ENCODE results near the gene DVL1.

Gene DVL1

GRCh38 chr1:1312450-1313314, 36.5 kb downstream of the DVL1 start:
- in situ Hi-C loops (cut with MboI; ENCODE audit: low sequenced_read_pairs), result no loop called here

GRCh38 chr1:1311107-1312104, 37.8 kb downstream of the DVL1 start:
- in situ Hi-C loops (cut with MboI; ENCODE audit: low sequenced_read_pairs), result no loop called here

- in situ Hi-C loops (cut with MboI; ENCODE audit: low sequenced_read_pairs), result no loop called here
Observed at GRCh38 chr1:1310476-1311053, 38.7 kb downstream of the DVL1 start.

DNA sequence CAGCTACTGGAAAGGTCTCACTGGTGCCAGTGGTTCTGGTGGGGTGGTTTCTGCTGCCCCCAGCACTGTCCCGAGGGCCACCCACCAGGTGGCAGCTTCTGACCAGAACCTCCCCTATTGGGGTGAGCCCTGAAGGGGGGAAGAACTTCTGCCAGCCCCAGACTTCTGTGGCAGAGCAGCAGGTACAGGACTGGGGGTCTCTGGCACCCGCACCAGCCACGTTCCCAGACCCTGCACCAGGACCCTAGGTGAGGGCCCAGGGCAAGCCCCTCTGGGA, 39.2 kb downstream of the DVL1 start:
- in situ Hi-C loops (cut with MboI; ENCODE audit: low sequenced_read_pairs), result no loop called here

GRCh38 chr1:1309251-1310108, 39.7 kb downstream of the DVL1 start:
- in situ Hi-C loops (cut with MboI; ENCODE audit: low sequenced_read_pairs), result no loop called here

GRCh38 chr1:1308756-1309250, 40.4 kb downstream of the DVL1 start:
- in situ Hi-C loops (cut with MboI; ENCODE audit: low sequenced_read_pairs), result no loop called here

GRCh38 chr1:1307923-1308755, 41.1 kb downstream of the DVL1 start, which contains the start of the genes ACAP3 and PUSL1:
Gene ACAP3 (minus strand): TSS chr1:1307930. CDS start chr1:1307815, 115 bp downstream.
Gene PUSL1 (plus strand): TSS chr1:1308597. CDS start chr1:1308644, 47 bp downstream.
- in situ Hi-C loops (cut with MboI; ENCODE audit: low sequenced_read_pairs), result no loop called here

- in situ Hi-C loops (cut with MboI; ENCODE audit: low sequenced_read_pairs), result no loop called here
Observed at GRCh38 chr1:1307261-1307922, 41.8 kb downstream of the DVL1 start.

DNA sequence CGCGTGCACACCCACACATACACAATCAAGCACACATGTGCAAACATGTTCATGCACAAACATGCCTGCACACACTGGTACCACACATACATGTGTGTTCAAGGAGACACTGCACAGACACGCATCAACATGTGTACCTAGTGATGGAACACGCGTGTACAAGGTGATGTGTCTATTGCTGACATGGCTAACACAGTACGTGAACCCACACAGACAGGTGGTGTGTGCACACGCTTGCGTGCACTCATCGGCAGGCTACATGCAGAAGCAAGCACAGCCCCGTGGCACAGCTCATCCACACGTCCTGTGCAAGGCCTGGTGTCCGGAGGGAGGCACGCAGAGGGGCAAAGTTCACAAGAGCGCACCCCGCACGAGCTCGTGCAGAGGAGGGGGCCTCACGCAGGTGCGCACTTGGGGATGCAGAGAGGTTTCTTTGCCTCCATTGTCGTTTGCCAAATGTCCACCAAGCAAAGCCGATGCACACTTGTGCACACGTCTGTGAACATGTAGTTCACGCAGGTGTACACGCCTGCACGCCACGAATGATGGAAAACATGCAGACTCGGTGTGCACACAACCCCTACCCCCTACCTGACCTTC, 42.5 kb downstream of the DVL1 start:
- in situ Hi-C loops (cut with MboI; ENCODE audit: low sequenced_read_pairs), result no loop called here

DNA sequence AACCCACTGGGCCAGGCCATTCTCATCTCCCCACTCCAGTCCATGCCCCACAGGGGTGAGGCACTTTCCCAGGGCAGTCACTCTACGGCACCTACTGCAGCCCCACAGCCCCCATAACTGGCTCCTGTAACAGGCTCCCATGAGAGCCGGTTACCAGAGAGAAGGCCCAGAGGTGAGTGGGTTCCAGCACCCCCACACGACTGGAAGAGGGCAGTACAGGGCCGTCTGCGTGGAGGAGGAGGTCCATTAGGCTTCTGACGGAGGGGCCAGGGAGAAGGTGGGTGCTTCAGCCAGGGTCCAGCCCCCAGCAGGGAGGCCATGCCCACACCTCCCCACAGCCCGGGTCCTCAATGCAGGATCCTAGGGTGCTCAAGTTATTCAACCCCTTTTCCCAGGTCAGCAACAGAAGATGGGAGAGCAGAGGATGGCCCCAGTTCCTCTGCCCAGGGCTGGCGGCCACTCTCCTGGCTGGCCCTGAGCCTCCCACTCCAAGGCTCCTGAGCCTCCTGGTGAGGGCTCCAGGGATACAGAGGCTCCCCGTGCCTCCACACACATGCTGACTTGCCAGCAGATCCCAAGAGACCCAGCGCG, 43.1 kb downstream of the DVL1 start:
- in situ Hi-C loops (cut with MboI; ENCODE audit: low sequenced_read_pairs), result no loop called here

GRCh38 chr1:1305300-1306069, 43.7 kb downstream of the DVL1 start:
- in situ Hi-C loops (cut with MboI; ENCODE audit: low sequenced_read_pairs), result no loop called here

DNA sequence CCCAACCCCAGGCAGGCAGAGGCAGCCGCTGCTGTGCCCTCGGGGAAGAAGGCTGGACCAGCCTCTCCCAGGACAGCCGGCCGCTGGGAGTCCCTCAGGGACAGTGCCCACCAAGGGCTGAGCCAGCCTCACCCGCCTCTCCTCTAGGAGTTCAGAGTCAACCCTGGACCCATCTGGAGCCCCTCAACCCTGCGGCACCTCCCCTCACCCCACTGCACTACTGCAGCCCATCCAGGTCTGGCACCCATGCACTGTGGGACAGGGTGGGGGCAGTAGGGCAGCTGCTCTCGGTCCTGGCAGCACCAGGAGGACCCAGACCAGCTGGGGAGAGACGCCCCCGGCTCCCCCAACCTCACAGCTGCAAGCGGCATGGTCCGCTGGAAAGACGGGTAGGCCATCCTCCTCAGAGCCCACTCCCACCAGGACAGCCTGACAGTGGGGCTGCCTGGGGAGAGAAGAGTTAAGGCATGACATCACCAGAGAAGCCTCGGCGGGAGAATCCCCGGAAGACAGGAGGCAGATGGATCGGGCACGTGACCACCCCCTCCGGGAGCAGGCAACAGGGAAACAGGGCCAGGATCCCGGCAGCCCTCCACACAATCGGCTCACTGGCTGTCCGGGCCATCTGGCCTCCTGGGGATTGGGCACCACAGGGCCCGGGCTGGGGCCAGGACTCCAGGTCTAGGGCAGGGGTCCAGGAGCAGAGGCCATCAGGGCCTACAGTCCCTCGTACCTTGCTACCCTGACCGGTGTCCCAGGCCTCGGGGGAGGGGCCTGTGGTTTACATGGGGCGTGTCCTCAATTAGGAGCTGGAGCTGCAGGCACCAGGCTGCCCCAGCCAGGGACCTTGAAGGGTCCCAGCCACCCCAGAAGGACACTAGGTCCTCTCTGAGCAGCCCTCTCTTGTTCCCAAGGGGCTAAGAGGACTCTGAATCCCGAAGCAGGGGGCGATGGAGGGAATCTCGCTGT, 44.6 kb downstream of the DVL1 start:
- in situ Hi-C loops (cut with MboI; ENCODE audit: low sequenced_read_pairs), result no loop called here

- in situ Hi-C loops (cut with MboI; ENCODE audit: low sequenced_read_pairs), result no loop called here
Observed at GRCh38 chr1:1303736-1304135, 45.5 kb downstream of the DVL1 start.

GRCh38 chr1:1302951-1303509, 46.2 kb downstream of the DVL1 start:
- in situ Hi-C loops (cut with MboI; ENCODE audit: low sequenced_read_pairs), result no loop called here

DNA sequence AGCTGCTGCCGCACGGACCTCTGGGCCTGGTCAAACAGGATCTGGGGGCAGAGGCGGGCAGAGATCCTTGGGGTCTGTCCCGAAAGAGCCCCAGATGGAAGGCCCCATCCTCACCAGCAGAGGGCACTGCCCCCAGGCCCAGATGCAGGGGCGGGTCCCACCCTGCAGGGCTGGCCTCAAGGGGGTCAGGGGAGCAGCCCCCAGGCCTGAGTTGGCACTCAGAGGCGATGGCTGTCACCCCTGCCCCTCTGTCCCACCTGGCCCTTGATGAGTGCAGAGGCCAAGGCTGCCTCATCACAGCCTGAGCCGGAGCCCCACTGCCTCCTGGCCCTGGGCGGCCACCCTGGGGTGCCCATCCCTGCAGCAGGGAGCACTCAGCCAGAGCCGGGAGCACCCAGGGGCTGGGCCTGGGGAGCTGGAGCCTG, 47.2 kb downstream of the DVL1 start:
- in situ Hi-C loops (cut with MboI; ENCODE audit: low sequenced_read_pairs), result no loop called here

- in situ Hi-C loops (cut with MboI; ENCODE audit: low sequenced_read_pairs), result no loop called here
Observed at GRCh38 chr1:1300352-1300739, 48.9 kb downstream of the DVL1 start.

All from HL-60/S4 (cell line).